ENCODE results near the gene CEACAM16.
"Not testable (repeated sequence)": the region's sequence is repeated elsewhere in the genome, so short reads cannot be mapped to it uniquely, and the experiment has no call there.

Gene CEACAM16

GRCh38 chr19:44680536-44680935 lies 18.4 kb upstream of the CEACAM16 start:
- DNase-seq, result no peak

- no peak for DNase-seq
Observed at GRCh38 chr19:44681992-44682790, 16.8 kb upstream of the CEACAM16 start.

GRCh38 chr19:44682807-44683206 lies 16.1 kb upstream of the CEACAM16 start:
- DNase-seq, result no peak

- no peak for DNase-seq
Observed at GRCh38 chr19:44683434-44684210, 15.3 kb upstream of the CEACAM16 start.

GRCh38 chr19:44684396-44684795 lies 14.6 kb upstream of the CEACAM16 start:
- not testable (repeated sequence) for DNase-seq

- no peak for DNase-seq
Observed at GRCh38 chr19:44684892-44685863, 13.8 kb upstream of the CEACAM16 start.

- DNase-seq, result no peak
Observed at GRCh38 chr19:44685877-44686276, 13.1 kb upstream of the CEACAM16 start.

- DNase-seq, result no peak
Observed at GRCh38 chr19:44686896-44687295, 12.1 kb upstream of the CEACAM16 start.

GRCh38 chr19:44687888-44688287 lies 11.1 kb upstream of the CEACAM16 start:
- DNase-seq, result no peak

- no peak for DNase-seq
Observed at GRCh38 chr19:44689290-44690130, 9.4 kb upstream of the CEACAM16 start.

- no peak for DNase-seq
Observed at GRCh38 chr19:44690131-44690440, 8.9 kb upstream of the CEACAM16 start.

- no peak for DNase-seq
Observed at GRCh38 chr19:44692379-44692721, 6.6 kb upstream of the CEACAM16 start.

GRCh38 chr19:44694184-44694579 lies 4.8 kb upstream of the CEACAM16 start:
- DNase-seq, result no peak

GRCh38 chr19:44696939-44697669 lies 1.8 kb upstream of the CEACAM16 start:
- no peak for DNase-seq

GRCh38 chr19:44697670-44698034 lies 1.3 kb upstream of the CEACAM16 start:
- DNase-seq, result no peak

GRCh38 chr19:44700547-44700946 lies 1.6 kb downstream of the CEACAM16 start:
- no peak for DNase-seq

- no peak for DNase-seq
Observed at GRCh38 chr19:44701228-44701627, 2.3 kb downstream of the CEACAM16 start.

GRCh38 chr19:44702551-44703176 lies 3.7 kb downstream of the CEACAM16 start:
- DNase-seq, result no peak

GRCh38 chr19:44703336-44704078 lies 4.6 kb downstream of the CEACAM16 start:
- no peak for DNase-seq

- no peak for DNase-seq
Observed at GRCh38 chr19:44704982-44705381, 6.0 kb downstream of the CEACAM16 start.

Data from NCI-H524 treated with DMSO at 0.1 percent for 48 hours (cell line).